HG03378 (cell line): ENCODE measurements around the gene RIOK2.
A peak's percentile ranks its signal among the peaks of the same experiment; 100 is the strongest.

Source experiments
- ATAC-seq: cut with Tn5 transposase; IDR thresholded peaks from one replicate; pipeline ENCODE4 v1.9.1; 2021; ENCODE audit warnings: mild to moderate bottlenecking, moderate library complexity; ENCODE audit not compliant: unreplicated experiment

RIOK2 gene

GRCh38 chr5:97131139-97131710 lies 51.8 kb downstream of the RIOK2 start:
- ATAC-seq, result no peak

GRCh38 chr5:97127727-97128126 lies 55.3 kb downstream of the RIOK2 start:
- ATAC-seq, result no peak

DNA sequence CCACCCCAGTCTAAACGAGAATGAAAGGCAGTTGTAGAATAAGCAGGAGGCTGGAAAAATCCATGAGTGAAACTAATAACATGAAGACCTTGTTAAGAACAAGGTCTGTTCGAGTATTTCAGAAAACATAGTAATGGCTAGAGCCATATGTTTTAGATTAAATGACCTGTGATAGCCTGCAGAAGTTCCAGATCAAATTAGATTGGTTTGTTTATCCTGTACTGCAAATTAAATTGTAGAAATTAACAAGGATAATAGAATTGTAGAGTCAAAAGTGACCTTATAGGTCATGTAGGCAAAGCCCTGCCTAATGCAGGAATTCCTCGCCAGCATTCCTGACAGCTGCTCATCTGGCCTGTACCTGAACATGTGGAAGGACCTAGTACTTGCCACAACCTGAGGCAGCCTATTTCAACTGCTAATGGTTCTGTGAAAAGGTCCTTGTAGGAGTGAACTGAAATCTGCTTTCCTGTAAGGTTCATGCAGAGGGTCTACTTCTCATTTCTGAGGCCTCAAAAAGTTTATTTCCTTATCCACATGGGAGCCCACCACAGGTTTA lies 57.8 kb downstream of the RIOK2 start:
- ATAC-seq, result no peak

DNA sequence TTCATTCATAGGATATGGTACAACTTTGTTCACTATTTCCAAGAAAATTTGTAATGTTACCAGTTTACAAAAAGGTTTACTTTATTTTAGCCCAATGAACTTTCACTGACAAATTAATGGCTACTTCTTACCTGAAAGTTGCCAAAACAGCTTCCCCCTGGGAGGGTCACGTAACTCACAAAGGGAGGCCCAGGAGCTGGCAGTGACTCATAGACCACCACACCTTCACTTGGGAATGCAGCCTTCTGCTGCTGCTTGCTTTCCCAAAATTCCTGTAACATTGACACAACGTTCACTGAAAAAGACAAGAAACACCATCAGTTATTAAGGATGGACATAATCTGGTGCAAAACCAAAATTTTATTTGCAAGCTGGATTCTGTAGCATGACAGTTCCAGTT lies 58.7 kb downstream of the RIOK2 start:
- no peak for ATAC-seq

DNA sequence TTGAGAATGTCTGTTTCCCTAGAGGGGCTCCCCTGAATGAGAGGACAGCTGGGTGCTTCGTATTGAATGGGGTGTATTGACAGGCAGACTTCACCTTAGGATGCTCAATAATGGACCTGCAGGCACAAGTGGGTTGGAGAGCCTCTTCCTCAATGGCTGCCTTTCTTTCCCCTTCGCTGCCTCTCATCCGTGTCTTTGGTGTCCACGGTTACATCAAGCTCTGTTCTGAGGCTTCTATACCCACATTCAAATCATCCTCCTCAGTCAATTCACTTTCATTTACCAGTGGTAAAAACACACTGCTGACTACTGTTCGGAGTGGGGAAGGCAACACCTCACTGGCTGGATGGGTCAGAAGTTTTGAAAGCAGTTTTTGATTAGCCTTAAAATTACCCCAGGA lies 61.2 kb downstream of the RIOK2 start:
- no peak for ATAC-seq

DNA sequence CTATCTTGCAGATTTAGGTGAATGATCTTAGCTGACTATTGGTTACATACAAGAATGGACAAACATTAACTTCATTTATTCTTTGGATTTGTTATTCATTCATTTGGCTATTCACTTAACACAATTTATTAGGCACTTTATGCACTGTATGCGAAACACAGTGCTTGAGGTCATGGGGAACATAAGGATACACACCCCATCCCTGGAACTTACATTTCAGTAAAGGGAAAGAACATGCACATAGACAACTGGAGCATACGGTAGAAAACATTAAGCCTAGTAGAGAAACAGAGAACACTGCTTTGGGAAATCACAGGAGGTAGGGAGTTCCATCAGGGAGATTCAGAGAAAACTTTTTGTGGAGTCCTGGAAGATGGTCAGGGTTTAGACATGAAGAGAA lies 62.9 kb downstream of the RIOK2 start:
- no peak for ATAC-seq

- no peak for ATAC-seq
These were observed 64.0 kb downstream of the RIOK2 start for GRCh38 chr5:97119007-97119390.

DNA sequence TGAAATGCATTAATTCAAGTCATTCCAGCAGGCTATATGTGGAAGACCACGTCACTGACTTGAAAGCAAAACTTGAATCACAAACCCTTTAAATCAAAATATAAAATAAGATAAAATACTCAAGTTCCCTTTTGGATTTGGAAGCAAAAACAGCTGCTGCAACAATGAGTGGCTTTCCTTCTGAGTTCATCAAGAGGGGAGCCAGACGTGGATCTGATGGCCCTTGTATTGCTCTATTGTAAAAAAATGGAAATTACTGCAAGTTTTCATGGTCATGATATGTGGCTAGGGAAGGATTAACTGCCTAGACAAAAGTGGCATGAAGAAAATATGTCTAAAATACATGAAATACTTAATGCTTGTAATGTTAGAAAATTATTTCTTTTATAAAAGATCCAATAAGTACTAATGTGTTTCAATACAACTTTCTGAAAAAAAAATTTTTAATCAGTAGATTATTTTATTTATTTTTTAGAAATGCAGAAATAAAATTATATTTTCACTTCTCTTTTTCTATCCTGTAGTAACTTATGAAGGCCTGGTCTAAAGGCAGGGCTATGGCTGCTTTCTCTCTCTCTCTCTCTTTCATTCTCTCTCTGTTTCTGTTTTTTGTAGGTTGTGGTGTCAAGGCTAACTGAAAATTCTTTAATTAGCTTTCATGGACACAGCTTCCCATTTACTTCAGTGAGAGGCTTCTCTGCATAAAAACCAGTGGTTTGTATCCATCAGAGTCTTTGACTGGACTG lies 64.6 kb downstream of the RIOK2 start:
- peak; percentile 45 for ATAC-seq

DNA sequence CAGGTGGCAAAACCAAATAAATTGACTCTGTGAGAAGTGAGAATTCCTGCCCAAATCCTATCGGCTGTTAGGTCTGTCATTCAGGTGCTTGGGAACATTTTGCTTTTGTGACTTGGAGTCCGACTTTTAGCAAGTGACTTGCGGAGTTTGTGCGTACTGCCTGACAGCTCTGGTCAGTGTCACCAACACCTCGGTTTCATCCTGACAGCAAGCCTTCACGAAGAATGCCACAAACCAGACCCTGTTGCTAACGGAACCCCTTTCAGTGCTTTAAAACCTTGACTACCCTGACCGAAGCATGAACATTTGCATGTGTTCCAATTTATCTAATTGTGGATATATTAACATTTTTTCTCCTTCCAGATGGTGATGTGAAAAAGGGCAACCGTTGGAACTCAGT lies 67.1 kb downstream of the RIOK2 start:
- ATAC-seq, result no peak

DNA sequence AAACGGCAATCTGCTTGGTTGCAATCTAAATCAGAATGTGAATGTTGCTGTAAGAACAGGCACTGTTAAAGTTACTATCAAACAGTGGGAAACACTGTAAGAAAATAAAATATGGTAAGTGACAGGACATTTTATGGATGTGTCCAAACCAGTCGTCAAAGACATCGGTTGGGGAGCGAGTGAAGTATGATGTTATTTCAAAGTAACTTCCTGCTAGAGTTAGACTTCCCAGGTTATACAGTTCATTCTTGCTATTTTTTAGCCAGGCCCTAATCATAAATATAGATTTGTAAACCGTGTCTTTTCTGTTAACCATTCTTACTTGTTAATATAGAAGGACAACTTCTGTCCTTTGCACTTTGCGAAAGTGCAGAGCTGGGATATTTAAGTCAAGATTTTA lies 70.8 kb downstream of the RIOK2 start:
- ATAC-seq, result no peak

- no peak for ATAC-seq
These were observed 71.4 kb downstream of the RIOK2 start for GRCh38 chr5:97111616-97112015.

GRCh38 chr5:97111004-97111403 lies 72.0 kb downstream of the RIOK2 start:
- ATAC-seq, result no peak
